ENCODE results near the gene DSTN. TPM values are rescaled to one million over a fixed set of nuclear protein-coding genes. Genes with fewer than 3 reads are reported as not detected.

The DSTN gene
- total RNA-seq, 1 experiment from 2014 or later: 9.5 TPM

DNA sequence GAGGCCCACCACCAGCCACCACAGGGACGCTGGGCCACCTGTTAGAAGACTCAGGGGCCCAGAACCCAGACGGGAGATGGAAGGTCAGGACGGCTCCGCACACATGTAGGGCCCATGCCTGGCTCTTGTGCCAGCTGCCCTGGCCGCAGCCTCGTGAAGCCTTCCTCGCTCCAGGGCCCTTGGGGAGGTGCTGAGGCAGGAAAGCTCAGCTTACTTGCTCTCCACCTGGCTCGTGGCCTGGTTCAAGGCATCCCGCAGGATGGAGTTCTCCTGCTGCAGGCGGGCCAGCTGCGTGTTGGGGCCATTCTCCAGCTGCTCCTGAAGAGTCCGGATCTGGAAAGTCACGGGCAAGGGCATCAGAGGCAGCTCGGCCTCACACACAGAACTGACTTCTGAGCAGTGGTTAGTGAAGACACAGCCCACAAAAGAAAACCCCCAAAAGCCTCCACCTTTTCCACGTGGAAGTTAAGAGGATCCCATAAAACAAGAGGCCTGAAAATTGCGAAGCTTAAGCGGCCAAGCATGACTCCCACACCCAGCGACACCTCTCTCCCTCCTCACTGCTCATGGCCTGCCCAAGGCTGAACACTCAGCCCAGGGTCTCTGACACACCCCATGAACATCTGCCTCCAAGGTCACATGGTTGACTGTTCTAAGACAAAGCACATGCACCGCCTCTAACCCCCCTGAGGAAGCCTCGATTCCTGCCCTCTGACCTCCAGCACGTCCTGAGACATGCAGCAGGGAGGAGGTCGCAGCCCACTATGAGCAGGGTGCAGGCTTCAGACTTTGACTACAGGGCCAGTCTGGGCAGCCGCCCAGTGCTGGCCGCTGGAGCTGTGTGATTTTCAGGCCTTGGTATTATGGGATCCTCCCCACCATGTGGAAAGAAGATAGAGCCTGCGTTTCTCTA is 65.7 kb downstream of the DSTN start:
- no peak overlapping the region for H2AFZ ChIP-seq (ENCODE audit: low read length)
- no peaks in the 10 kb centered on the region for H3K9me3 ChIP-seq (ENCODE audit: low read length)

DNA sequence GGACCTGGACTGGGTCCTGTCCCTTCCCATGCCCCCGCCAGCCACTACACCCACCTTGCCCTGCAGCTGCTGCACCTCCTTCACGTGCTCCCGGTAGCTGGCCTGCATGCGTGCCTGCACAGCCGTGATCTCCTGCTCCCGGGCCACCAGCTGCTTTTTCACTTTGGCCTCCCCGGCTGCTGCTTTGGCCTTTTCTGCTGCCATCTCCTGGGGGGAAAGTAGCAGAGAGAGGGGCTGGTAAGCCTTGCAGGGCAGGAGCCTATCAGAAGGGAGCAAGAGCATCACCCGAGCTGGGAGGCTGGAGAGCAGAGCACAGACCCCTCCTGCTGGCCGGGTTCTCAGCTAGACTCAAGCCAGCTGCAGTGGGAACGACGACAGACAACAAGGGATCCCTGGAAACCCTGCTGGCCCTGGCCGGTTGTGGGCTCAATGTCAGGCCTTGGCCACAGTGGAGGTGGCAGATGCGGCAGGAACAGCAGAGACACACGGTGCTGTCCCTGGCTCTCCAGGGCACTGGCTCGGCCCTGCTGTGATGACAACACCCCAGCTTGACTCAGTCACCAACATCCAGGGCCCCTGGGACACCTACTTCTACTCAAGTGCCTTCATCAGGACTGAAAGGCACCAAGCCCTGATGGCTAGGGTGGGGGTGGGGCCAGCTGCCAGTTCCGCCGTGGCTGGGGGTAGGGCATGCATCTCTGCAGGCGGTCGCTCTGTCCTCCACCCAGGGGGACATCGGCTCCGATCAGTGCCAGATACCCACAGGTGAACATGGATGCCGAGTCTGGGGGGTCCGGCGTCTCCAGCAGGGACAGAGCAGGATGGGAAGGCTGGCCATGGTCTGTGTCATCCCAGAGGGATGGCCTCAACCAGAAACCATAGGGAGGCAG is 66.9 kb downstream of the DSTN start:
- Histone ChIP-seq H3K27me3 (ENCODE audit: low read length) (no peaks in the 10 kb centered on the region), H3K4me3 (ENCODE audit: low read length) (no peak overlapping the region), H3K9me2 (replicated peaks; ENCODE audit: insufficient read depth, low read length) (no peaks in the 10 kb centered on the region), H3K9me3 (ENCODE audit: low read length) (no peaks in the 10 kb centered on the region), H4K20me1 (ENCODE audit: insufficient read depth, low read depth, low read length) (no peaks in the 10 kb centered on the region), H3K27ac (ENCODE audit: low read length) (no peak overlapping the region), H2AFZ (ENCODE audit: low read length) (no peak overlapping the region), H3K9ac (ENCODE audit: low read length) (no peak overlapping the region), H3K4me2 (ENCODE audit: low read depth, low read length, poor library complexity, severe bottlenecking) (no peak overlapping the region), H3K79me2 (ENCODE audit: low read length) (no peaks in the 10 kb centered on the region), H3K4me1 (ENCODE audit: low read length) (no peaks in the 10 kb centered on the region), H3K36me3 (ENCODE audit: insufficient read depth, low read length) (no peaks in the 10 kb centered on the region)
- DNase-seq: no peak

More for the DNA sequence above, 65.7 kb downstream of the DSTN start:
- no peaks in the 10 kb centered on the region for H3K79me2 ChIP-seq (ENCODE audit: low read length)
- no peak for DNase-seq
- H3K4me3 ChIP-seq (ENCODE audit: low read length): no peak overlapping the region
- H3K27ac ChIP-seq (ENCODE audit: low read length): no peak overlapping the region
- no peak overlapping the region for H3K4me2 ChIP-seq (ENCODE audit: low read depth, low read length, poor library complexity, severe bottlenecking)
- H3K27me3 ChIP-seq (ENCODE audit: low read length): no peaks in the 10 kb centered on the region
- H3K36me3 ChIP-seq (ENCODE audit: insufficient read depth, low read length): no peaks in the 10 kb centered on the region
- no peak overlapping the region for H3K9ac ChIP-seq (ENCODE audit: low read length)
- no peaks in the 10 kb centered on the region for H3K4me1 ChIP-seq (ENCODE audit: low read length)
- no peaks in the 10 kb centered on the region for H3K9me2 ChIP-seq (replicated peaks; ENCODE audit: insufficient read depth, low read length)
- no peaks in the 10 kb centered on the region for H4K20me1 ChIP-seq (ENCODE audit: insufficient read depth, low read depth, low read length)

DNA sequence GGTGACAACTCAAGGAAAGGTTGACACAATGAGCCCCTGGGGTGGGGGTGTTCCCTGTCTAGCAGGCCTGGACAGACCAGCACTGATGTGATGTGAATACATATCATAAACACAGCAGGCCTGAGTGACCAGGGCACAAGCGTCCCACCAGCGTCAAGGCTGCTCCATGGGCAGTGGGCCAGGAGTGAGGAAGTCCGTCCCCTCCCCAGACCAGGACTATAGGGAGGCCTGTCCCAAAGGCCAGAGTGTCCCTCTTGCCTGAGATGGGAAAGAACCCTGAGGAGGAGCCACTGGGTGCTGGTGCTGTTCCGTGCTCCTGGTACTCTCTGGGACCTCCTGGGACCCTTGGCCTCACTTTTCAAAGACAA is 67.5 kb downstream of the DSTN start:
- no peak overlapping the region for H3K4me2 ChIP-seq (ENCODE audit: low read depth, low read length, poor library complexity, severe bottlenecking)
- no peak overlapping the region for H3K27ac ChIP-seq (ENCODE audit: low read length)
- no peaks in the 10 kb centered on the region for H3K27me3 ChIP-seq (ENCODE audit: low read length)
- H3K36me3 ChIP-seq (ENCODE audit: insufficient read depth, low read length): no peaks in the 10 kb centered on the region
- H3K9ac ChIP-seq (ENCODE audit: low read length): no peak overlapping the region
- no peak overlapping the region for H2AFZ ChIP-seq (ENCODE audit: low read length)
- H3K9me3 ChIP-seq (ENCODE audit: low read length): no peaks in the 10 kb centered on the region
- no peak for DNase-seq
- H4K20me1 ChIP-seq (ENCODE audit: insufficient read depth, low read depth, low read length): no peaks in the 10 kb centered on the region
- H3K9me2 ChIP-seq (replicated peaks; ENCODE audit: insufficient read depth, low read length): no peaks in the 10 kb centered on the region
- H3K4me1 ChIP-seq (ENCODE audit: low read length): no peaks in the 10 kb centered on the region
- H3K4me3 ChIP-seq (ENCODE audit: low read length): no peak overlapping the region
- H3K79me2 ChIP-seq (ENCODE audit: low read length): no peaks in the 10 kb centered on the region

DNA sequence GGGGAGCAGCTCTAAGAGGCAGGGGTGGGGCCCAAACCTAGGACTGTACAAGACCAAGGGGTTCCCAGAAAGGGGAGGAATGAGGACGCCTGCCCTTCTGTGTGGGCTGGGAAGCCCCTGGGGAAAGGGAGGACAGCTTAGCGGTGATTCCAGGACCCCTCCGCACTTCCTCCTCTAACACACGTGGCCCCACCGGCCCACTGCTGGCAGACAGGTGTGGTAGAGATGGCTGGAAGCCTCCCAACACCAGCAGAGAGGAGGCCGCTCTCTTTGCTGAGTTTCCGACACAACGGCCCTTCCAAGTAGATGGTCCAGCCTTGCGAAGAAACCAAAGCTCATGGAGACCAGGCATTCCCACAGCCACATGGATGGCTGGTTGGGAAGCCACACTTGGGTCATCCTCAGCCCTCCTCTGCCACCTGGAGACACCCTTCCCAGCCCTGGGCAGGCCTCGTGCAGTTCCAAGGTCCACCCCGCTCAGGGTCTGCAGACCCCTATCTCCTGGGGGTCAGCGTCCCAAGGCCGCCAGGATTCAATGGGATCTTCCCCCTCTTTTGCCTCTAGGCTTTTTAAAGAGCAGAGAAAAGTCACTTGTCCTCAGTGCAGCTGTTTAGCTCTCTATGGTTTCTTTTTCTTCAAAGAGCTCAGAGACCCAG is 68.2 kb downstream of the DSTN start:
- Histone ChIP-seq H3K36me3 (ENCODE audit: insufficient read depth, low read length) (no peaks in the 10 kb centered on the region), H3K27me3 (ENCODE audit: low read length) (no peaks in the 10 kb centered on the region), H3K4me1 (ENCODE audit: low read length) (no peaks in the 10 kb centered on the region), H3K4me2 (ENCODE audit: low read depth, low read length, poor library complexity, severe bottlenecking) (no peak overlapping the region), H3K9ac (ENCODE audit: low read length) (no peak overlapping the region), H3K9me3 (ENCODE audit: low read length) (no peaks in the 10 kb centered on the region), H3K9me2 (replicated peaks; ENCODE audit: insufficient read depth, low read length) (no peaks in the 10 kb centered on the region), H3K4me3 (ENCODE audit: low read length) (no peak overlapping the region), H2AFZ (ENCODE audit: low read length) (no peak overlapping the region), H3K79me2 (ENCODE audit: low read length) (no peaks in the 10 kb centered on the region), H4K20me1 (ENCODE audit: insufficient read depth, low read depth, low read length) (no peaks in the 10 kb centered on the region), H3K27ac (ENCODE audit: low read length) (no peak overlapping the region)
- DNase-seq: no peak

DNA sequence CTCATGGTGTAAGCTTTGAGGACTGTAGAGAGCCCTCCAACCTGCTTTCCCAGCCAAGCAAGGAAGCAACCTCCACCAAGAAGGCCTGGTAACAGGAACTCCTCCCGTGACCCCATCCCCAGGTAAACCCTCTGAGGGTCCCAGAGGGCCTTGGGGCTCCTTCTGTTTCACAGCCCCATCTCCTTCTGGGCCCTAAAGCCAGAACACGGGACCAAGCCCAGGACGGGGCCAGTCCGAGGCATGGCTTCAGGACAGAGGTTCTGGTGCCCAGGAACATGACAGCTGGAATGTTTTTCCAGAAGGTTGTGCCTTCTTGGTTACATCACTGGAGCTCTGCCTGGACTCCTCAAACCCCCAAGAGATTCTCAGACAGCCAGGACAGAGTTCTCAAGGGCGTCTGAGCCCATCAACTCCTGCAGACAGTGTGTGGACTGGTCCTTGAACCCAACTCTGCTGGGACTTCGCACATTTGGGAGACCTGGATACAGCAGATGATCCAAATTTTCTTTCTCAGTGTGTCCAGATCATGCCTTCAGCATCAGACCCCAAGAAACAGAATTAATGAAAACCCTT is 69.0 kb downstream of the DSTN start:
- Histone ChIP-seq H3K79me2 (ENCODE audit: low read length) (no peaks in the 10 kb centered on the region), H3K9me3 (ENCODE audit: low read length) (no peaks in the 10 kb centered on the region), H3K4me3 (ENCODE audit: low read length) (no peak overlapping the region), H3K9me2 (replicated peaks; ENCODE audit: insufficient read depth, low read length) (no peaks in the 10 kb centered on the region), H3K9ac (ENCODE audit: low read length) (no peak overlapping the region), H3K27ac (ENCODE audit: low read length) (no peak overlapping the region), H3K27me3 (ENCODE audit: low read length) (no peaks in the 10 kb centered on the region), H2AFZ (ENCODE audit: low read length) (no peak overlapping the region), H3K4me1 (ENCODE audit: low read length) (no peaks in the 10 kb centered on the region), H3K36me3 (ENCODE audit: insufficient read depth, low read length) (no peaks in the 10 kb centered on the region), H4K20me1 (ENCODE audit: insufficient read depth, low read depth, low read length) (no peaks in the 10 kb centered on the region), H3K4me2 (ENCODE audit: low read depth, low read length, poor library complexity, severe bottlenecking) (no peak overlapping the region)
- DNase-seq: no peak

DNA sequence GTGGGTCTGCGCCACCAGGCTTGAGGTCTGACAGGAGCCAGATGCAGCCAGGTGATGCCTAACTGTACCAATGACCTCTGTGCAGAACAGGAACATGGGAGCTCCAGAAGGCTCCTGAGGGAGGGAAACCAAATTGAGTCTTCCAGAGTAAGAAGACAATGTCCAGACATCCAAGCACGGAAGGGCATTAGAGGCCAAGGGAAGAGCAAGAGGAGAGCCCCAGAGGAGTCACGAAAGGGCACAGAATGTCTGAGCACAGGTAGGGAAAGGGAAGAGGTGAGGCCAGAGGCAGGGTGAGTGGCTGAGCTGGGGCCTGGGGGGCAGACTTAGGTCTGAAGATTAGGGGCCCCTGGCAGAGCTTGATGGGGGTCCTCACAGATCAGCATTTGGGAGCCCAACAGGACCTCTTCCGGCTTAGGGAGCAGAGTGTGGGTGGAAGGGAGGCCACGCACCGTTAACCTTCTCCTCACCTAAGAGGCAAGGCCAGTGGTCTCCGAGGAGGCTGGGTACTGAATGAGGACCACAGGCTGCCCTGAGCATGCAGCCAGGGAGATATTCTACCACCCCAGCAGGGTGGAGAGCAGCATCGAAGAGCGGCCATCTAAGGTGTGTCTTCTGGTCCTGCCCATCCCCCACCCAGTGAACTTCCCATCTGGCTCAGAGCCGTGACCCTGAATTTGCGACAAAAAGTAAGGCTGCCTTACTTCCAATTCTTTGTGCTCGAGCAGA is 70.4 kb downstream of the DSTN start:
- no peaks in the 10 kb centered on the region for H3K4me1 ChIP-seq (ENCODE audit: low read length)

DNA sequence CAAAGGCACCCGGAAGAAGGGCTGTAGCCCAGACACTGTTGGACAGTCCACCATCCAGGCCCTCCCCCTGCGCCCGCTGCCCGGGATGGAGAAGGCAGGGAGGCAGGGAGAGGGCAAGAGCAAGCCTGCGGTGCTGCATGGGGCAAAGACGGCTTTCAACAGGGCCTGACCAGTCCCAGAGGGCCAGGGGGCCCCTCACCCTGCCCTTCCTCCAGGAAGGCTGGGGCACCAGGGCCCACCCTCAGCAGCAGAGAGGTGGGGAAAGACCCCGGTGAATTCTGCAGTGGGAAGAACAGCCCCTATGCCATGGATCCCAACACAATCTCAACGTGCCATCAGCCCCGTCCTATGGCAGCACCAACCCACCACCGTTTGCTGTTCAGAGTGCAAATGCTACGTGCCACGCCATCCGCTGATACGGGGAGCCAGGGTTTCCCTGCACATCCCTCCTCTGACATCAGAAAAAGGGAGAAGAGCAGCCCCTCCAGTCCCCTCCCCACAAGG is 71.1 kb downstream of the DSTN start:
- no peaks in the 10 kb centered on the region for H3K36me3 ChIP-seq (ENCODE audit: insufficient read depth, low read length)
- H3K4me1 ChIP-seq (ENCODE audit: low read length): no peaks in the 10 kb centered on the region
- no peak overlapping the region for H3K4me2 ChIP-seq (ENCODE audit: low read depth, low read length, poor library complexity, severe bottlenecking)
- H3K9me3 ChIP-seq (ENCODE audit: low read length): no peaks in the 10 kb centered on the region
- no peaks in the 10 kb centered on the region; the same call in 1 of the 2 replicates for H4K20me1 ChIP-seq (ENCODE audit: insufficient read depth, low read depth, low read length)
- no peaks in the 10 kb centered on the region for H3K27me3 ChIP-seq (ENCODE audit: low read length)
- no peak for DNase-seq
- H3K79me2 ChIP-seq (ENCODE audit: low read length): no peaks in the 10 kb centered on the region
- H3K4me3 ChIP-seq (ENCODE audit: low read length): no peak overlapping the region
- no peak overlapping the region for H3K9ac ChIP-seq (ENCODE audit: low read length)
- no peak overlapping the region for H2AFZ ChIP-seq (ENCODE audit: low read length)
- no peak overlapping the region for H3K27ac ChIP-seq (ENCODE audit: low read length)
- no peaks in the 10 kb centered on the region for H3K9me2 ChIP-seq (replicated peaks; ENCODE audit: insufficient read depth, low read length)

More for the DNA sequence above, 70.4 kb downstream of the DSTN start:
- Histone ChIP-seq H3K9me3 (ENCODE audit: low read length) (no peaks in the 10 kb centered on the region), H3K27me3 (ENCODE audit: low read length) (no peaks in the 10 kb centered on the region), H3K9ac (ENCODE audit: low read length) (no peak overlapping the region), H3K4me2 (ENCODE audit: low read depth, low read length, poor library complexity, severe bottlenecking) (no peak overlapping the region), H4K20me1 (ENCODE audit: insufficient read depth, low read depth, low read length) (no peaks in the 10 kb centered on the region; the same call in 1 of the 2 replicates), H3K27ac (ENCODE audit: low read length) (no peak overlapping the region), H2AFZ (ENCODE audit: low read length) (no peak overlapping the region), H3K36me3 (ENCODE audit: insufficient read depth, low read length) (no peaks in the 10 kb centered on the region), H3K4me3 (ENCODE audit: low read length) (no peak overlapping the region), H3K9me2 (replicated peaks; ENCODE audit: insufficient read depth, low read length) (no peaks in the 10 kb centered on the region), H3K79me2 (ENCODE audit: low read length) (no peaks in the 10 kb centered on the region)
- DNase-seq: no peak

Data from Karpas-422 (cell line).